ENCODE data around the gene HMG20A. TPM values are rescaled to one million over a fixed set of nuclear protein-coding genes. Genes with fewer than 3 reads are reported as not detected.

The HMG20A gene
- polyA plus RNA-seq, 3 donors = 11.6 to 26.4 (median 17.7) TPM

DNA sequence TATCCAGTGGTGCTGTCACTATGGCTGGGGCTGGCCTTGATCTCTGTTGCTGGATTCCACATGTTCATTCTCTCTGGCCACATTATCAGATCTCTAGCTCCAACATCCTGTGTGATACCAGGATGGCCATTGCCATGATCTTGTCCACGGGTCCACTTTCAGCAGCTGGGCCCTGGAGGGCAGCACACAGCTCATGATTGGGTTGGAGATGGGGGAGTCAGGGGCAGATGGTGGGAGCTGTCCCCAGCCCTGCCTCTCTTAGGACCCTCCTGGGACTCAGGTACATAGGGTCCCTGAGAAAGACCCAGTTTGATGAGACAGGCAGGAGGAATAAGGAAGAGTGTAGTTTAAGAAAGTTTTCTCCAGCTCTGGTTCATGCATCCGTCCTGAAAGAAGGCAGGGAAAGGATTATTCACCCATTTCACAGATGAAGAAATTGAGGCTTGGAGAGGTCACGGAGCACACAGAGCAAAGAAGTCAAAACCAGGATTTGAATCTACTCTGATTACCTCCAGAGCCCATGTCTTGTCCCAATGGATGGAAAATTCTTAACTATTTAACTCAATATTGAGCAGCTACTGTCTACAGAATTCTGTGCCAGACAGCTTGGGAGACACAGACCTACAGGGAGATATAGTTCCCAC lies 111.5 kb downstream of the HMG20A start:
- Mint-ChIP-seq H3K27ac (no peak overlapping the region), H3K9me3 (peaks cover 0 to 1% (median 0%) of the 10 kb centered on the region in 7 donors), H3K36me3 (no peaks in the 10 kb centered on the region), H3K27me3 (ENCODE audit: low read depth in 3 of 3) (peaks cover 14 to 33% (median 19%) of the 10 kb centered on the region in 3 donors), H3K4me3 (no peak overlapping the region), H3K4me1 (no peaks in the 10 kb centered on the region)
- H3K4me3 ChIP-seq (replicated peaks in 1 of 3; ENCODE audit: low read depth in 2 of 3, low read length in 3 of 3) = no peak overlapping the region
- H2AFZ ChIP-seq (ENCODE audit: insufficient read depth, low read depth, low read length, poor library complexity, severe bottlenecking) = no peak overlapping the region
- no peaks in the 10 kb centered on the region for H3K36me3 ChIP-seq (replicated peaks in 1 of 2; ENCODE audit: control insufficient read depth in 1 of 2, insufficient read depth in 2 of 2, low read length in 2 of 2)
- no peaks in the 10 kb centered on the region for H3K79me2 ChIP-seq (ENCODE audit: insufficient read depth, low read length)
- no peaks in the 10 kb centered on the region for H3K4me1 ChIP-seq (ENCODE audit: control insufficient read depth in 1 of 2, insufficient read depth in 2 of 2, low read length in 2 of 2)
- intact Hi-C loops (cut with micrococcal nuclease) = no loop called here
- TF ChIP-seq CTCF (IDR thresholded peaks at IDR 0.05) = no peak
- H3K27ac ChIP-seq (ENCODE audit: low read depth in 1 of 2, low read length in 2 of 2) = no peak overlapping the region
- no peak overlapping the region for H3K9ac ChIP-seq (ENCODE audit: insufficient read depth, low read length, poor library complexity, severe bottlenecking)
- no peaks in the 10 kb centered on the region for H3K9me3 ChIP-seq (replicated peaks in 1 of 2; ENCODE audit: control insufficient read depth in 1 of 2, insufficient read depth in 1 of 2, low read length in 2 of 2)
- WGBS (ENCODE audit: insufficient coverage) = no CpG with 5 or more reads among the region's 3 CpGs
- no peak overlapping the region for H3K4me2 ChIP-seq (replicated peaks; ENCODE audit: extremely low read depth, low read length, poor library complexity, severe bottlenecking)
- no peaks in the 10 kb centered on the region for H4K20me1 ChIP-seq (ENCODE audit: insufficient read depth, low read length)
- no peak for DNase-seq
- peaks cover 0 to 10% of the 10 kb centered on the region in 2 donors for H3K27me3 ChIP-seq (ENCODE audit: control insufficient read depth in 2 of 2, insufficient read depth in 2 of 2, low read length in 2 of 2)

- H3K79me2 ChIP-seq (ENCODE audit: insufficient read depth, low read length) = no peaks in the 10 kb centered on the region
- no peak overlapping the region for H3K27ac Mint-ChIP-seq
- peaks cover 0 to 1% (median 0%) of the 10 kb centered on the region in 7 donors for H3K9me3 Mint-ChIP-seq
- H3K27me3 ChIP-seq (ENCODE audit: control insufficient read depth in 2 of 2, insufficient read depth in 2 of 2, low read length in 2 of 2) = peaks cover 0 to 10% of the 10 kb centered on the region in 2 donors
- no peaks in the 10 kb centered on the region for H3K36me3 ChIP-seq (replicated peaks in 1 of 2; ENCODE audit: control insufficient read depth in 1 of 2, insufficient read depth in 2 of 2, low read length in 2 of 2)
- no peak overlapping the region for H3K9ac ChIP-seq (ENCODE audit: insufficient read depth, low read length, poor library complexity, severe bottlenecking)
- intact Hi-C loops (cut with micrococcal nuclease) = no loop called here
- WGBS (ENCODE audit: insufficient coverage) = 100% methylated on average over 3 of the region's 7 CpGs
- H4K20me1 ChIP-seq (ENCODE audit: insufficient read depth, low read length) = no peaks in the 10 kb centered on the region
- H3K4me3 Mint-ChIP-seq = no peak overlapping the region
- no peak overlapping the region for H3K4me2 ChIP-seq (replicated peaks; ENCODE audit: extremely low read depth, low read length, poor library complexity, severe bottlenecking)
- H2AFZ ChIP-seq (ENCODE audit: insufficient read depth, low read depth, low read length, poor library complexity, severe bottlenecking) = no peak overlapping the region
- H3K36me3 Mint-ChIP-seq = no peaks in the 10 kb centered on the region
- TF ChIP-seq CTCF (IDR thresholded peaks at IDR 0.05) = no peak
- no peaks in the 10 kb centered on the region for H3K4me1 Mint-ChIP-seq
- H3K4me1 ChIP-seq (ENCODE audit: control insufficient read depth in 1 of 2, insufficient read depth in 2 of 2, low read length in 2 of 2) = no peaks in the 10 kb centered on the region
- no peak overlapping the region for H3K27ac ChIP-seq (ENCODE audit: low read depth in 1 of 2, low read length in 2 of 2)
- no peak overlapping the region for H3K4me3 ChIP-seq (replicated peaks in 1 of 3; ENCODE audit: low read depth in 2 of 3, low read length in 3 of 3)
- peaks cover 14 to 33% (median 22%) of the 10 kb centered on the region in 3 donors for H3K27me3 Mint-ChIP-seq (ENCODE audit: low read depth in 3 of 3)
- no peaks in the 10 kb centered on the region for H3K9me3 ChIP-seq (replicated peaks in 1 of 2; ENCODE audit: control insufficient read depth in 1 of 2, insufficient read depth in 1 of 2, low read length in 2 of 2)
- no peak for DNase-seq
Measured at GRCh38 chr15:77532846-77533245, 112.2 kb downstream of the HMG20A start.

Measured in CD14-positive monocyte (primary cell).